IPS DF 6.9 (cell line): ENCODE results near the gene SNCB.

ENCODE experiments used
- DNase-seq: peaks from one replicate; pipeline ENCODE4 v3.0.0-alpha.2; 2013; ENCODE audit warnings: low read depth, low spot score
- H3K27ac ChIP-seq: one replicate; pipeline ENCODE4 v1.5.1; 2013; ENCODE audit warnings: low read length, control low read depth
- H3K27me3 ChIP-seq: 2 replicates; pipeline ENCODE4 v1.6.1; 2013; ENCODE audit warnings: mild to moderate bottlenecking, low read length; ENCODE audit not compliant: control insufficient read depth, insufficient read depth
- H3K36me3 ChIP-seq: 2 replicates; pipeline ENCODE4 v1.6.1; 2013; ENCODE audit warnings: low read length; ENCODE audit not compliant: control insufficient read depth, insufficient read depth
- H3K4me1 ChIP-seq: 2 replicates; pipeline ENCODE4 v1.6.1; 2013; ENCODE audit warnings: low read length; ENCODE audit not compliant: control insufficient read depth, insufficient read depth
- H3K4me3 ChIP-seq: 2 replicates; pipeline ENCODE4 v1.5.1; 2013; ENCODE audit warnings: mild to moderate bottlenecking, low read length
- H3K9me3 ChIP-seq: 2 replicates; pipeline ENCODE4 v1.6.1; 2013; ENCODE audit warnings: low read length, inconsistent platforms; ENCODE audit not compliant: control insufficient read depth, insufficient read depth
- WGBS: extraction: QIAGEN DNeasy Blood & Tissue Kit; methylation state at CpG from one replicate; pipeline ENCODE4 v1.1.7; 2013; ENCODE audit warnings: mixed read lengths, missing lambda C conversion rate; ENCODE audit not compliant: insufficient read length, insufficient coverage; 5-methylcytosine and 5-hydroxymethylcytosine counted together

The SNCB gene

DNA sequence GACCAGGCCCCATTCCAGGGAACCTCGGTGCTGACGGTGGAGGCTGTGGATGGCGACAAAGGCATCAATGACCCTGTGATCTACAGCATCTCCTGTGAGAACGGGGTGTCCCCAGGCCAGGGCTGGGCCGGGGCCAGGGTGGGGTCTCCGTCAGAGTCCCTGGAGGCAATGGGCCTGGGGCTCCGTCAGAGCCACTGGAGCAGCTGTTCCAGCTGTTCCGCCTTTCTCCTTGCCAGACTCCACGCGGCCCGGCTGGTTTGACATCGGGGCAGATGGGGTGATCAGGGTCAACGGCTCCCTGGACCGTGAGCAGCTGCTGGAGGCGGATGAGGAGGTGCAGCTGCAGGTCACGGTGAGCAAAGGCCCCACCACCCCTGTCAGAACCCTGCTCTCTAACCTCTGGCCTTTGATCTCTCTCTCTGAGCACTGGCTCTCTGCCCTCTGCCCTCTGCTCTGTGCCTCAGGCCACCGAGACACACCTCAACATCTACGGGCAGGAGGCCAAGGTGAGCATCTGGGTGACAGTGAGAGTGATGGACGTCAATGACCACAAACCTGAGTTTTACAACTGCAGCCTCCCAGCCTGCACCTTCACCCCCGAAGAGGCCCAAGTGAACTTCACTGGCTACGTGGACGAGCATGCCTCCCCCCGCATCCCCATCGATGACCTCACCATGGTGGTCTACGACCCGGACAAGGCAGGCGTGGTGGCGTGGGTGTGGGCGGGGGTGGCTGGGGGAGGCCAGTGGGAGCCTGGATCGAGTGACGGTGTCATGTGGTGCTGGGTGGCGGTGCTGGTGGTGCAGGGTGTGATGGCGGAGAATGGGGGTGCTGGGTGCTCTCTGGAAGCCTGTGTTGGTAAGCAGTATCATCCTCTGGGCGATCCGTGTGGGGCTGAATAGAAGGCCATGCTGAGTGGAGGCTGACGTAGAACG, 54.6 kb downstream of the SNCB start:
- no peak for DNase-seq
- Histone ChIP-seq H3K36me3 (no peaks in the 10 kb centered on the region), H3K27me3 (no peaks in the 10 kb centered on the region), H3K9me3 (no peaks in the 10 kb centered on the region), H3K27ac (no peak overlapping the region), H3K4me1 (no peaks in the 10 kb centered on the region; the same call in 1 of the 2 replicates), H3K4me3 (no peak overlapping the region)
- no CpG with 5 or more reads among the region's 37 CpGs for WGBS

DNA sequence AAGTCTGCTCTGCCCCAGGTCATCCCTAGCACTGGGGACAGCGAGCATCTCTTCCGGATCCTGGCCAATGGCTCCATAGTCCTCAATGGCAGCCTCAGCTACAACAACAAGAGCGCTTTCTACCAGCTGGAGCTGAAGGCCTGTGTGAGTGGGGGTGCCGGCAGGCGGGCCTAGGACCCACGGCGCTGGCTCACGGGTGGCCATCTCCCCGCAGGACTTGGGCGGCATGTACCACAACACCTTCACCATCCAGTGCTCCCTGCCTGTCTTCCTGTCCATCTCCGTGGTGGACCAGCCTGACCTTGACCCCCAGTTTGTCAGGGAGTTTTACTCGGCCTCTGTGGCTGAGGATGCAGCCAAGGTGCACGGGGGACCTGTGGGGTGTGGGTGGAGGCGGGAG, 55.3 kb downstream of the SNCB start:
- Histone ChIP-seq H3K27me3 (no peaks in the 10 kb centered on the region), H3K9me3 (no peaks in the 10 kb centered on the region), H3K36me3 (no peaks in the 10 kb centered on the region), H3K4me1 (no peaks in the 10 kb centered on the region; the same call in 1 of the 2 replicates), H3K27ac (no peak overlapping the region), H3K4me3 (no peak overlapping the region)
- DNase-seq, result no peak
- no CpG with 5 or more reads among the region's 14 CpGs for WGBS

DNA sequence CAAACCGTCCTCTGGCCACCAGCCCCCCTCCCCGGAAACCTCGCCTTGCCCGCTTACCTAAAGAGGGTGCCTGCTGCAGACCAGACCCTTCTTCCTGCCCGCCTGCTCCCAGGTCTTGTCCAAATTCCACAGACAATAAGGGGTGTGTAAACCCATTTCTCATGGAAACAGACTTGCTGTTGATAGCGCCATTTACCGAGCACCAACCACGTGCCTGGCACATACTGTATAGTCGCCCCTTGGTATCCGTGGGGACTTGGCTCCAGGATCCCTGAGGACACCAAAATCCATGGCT, 56.1 kb downstream of the SNCB start:
- H3K4me1 ChIP-seq, result no peaks in the 10 kb centered on the region; the same call in 1 of the 2 replicates
- H3K9me3 ChIP-seq, result no peaks in the 10 kb centered on the region
- no peak overlapping the region for H3K27ac ChIP-seq
- WGBS, result no CpG with 5 or more reads among the region's 10 CpGs
- H3K36me3 ChIP-seq, result no peaks in the 10 kb centered on the region
- DNase-seq, result no peak
- no peak overlapping the region for H3K4me3 ChIP-seq
- no peaks in the 10 kb centered on the region for H3K27me3 ChIP-seq

DNA sequence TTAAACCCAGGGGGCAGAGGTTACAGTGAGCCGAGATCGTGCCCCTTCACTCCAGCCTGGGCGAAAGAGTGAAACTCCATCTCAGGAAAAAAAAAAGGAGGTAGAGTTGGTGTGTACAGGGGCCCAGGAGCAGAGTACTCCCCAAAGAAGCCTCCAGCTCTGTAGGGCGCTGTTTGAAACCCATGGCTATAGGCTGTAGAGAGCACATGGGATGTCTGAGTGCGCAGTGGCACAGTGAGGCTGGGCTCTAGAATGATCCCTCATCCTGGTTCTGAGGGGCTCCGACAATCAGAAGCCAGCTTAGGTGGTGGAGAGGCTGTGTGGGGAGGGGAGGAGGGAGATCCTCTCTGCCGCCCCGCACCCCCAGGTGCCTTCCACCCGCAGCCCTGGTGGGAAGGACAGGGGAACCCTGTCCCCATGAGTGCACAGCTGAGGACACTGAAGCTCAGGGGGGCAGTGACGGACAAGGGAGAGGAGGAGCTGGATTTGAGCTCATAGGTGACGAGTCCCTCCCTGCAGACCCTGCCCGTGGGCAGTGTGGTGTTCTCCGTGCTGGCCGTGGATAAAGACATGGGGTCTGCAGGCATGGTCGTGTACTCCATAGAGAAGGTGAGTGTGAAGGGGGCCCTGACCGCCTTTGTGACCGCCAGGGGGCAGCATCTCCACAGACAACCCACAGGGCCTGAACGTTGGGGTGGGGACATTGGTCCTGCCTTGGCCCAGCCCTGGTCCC, 56.6 kb downstream of the SNCB start:
- Histone ChIP-seq H3K9me3 (no peaks in the 10 kb centered on the region), H3K36me3 (no peaks in the 10 kb centered on the region), H3K27me3 (no peaks in the 10 kb centered on the region), H3K27ac (no peak overlapping the region), H3K4me3 (no peak overlapping the region), H3K4me1 (no peaks in the 10 kb centered on the region; the same call in 1 of the 2 replicates)
- no CpG with 5 or more reads among the region's 18 CpGs for WGBS
- DNase-seq, result no peak
